Measurements from ENCODE around the gene TSHZ2. TPM values are rescaled to one million over a fixed set of nuclear protein-coding genes. Genes with fewer than 3 reads are reported as not detected.

Gene TSHZ2
- total and polyA plus RNA-seq, 9 of the 15 experiments (the other 6 are each of a cell fraction or from before 2014, with no cell fraction given): 0.03 to 0.20 (median 0.05) TPM; not detected in 4

GRCh38 chr20:53175135-53175780 lies 203.1 kb downstream of the TSHZ2 start (continued):
- TF ChIP-seq, protein P1, sequence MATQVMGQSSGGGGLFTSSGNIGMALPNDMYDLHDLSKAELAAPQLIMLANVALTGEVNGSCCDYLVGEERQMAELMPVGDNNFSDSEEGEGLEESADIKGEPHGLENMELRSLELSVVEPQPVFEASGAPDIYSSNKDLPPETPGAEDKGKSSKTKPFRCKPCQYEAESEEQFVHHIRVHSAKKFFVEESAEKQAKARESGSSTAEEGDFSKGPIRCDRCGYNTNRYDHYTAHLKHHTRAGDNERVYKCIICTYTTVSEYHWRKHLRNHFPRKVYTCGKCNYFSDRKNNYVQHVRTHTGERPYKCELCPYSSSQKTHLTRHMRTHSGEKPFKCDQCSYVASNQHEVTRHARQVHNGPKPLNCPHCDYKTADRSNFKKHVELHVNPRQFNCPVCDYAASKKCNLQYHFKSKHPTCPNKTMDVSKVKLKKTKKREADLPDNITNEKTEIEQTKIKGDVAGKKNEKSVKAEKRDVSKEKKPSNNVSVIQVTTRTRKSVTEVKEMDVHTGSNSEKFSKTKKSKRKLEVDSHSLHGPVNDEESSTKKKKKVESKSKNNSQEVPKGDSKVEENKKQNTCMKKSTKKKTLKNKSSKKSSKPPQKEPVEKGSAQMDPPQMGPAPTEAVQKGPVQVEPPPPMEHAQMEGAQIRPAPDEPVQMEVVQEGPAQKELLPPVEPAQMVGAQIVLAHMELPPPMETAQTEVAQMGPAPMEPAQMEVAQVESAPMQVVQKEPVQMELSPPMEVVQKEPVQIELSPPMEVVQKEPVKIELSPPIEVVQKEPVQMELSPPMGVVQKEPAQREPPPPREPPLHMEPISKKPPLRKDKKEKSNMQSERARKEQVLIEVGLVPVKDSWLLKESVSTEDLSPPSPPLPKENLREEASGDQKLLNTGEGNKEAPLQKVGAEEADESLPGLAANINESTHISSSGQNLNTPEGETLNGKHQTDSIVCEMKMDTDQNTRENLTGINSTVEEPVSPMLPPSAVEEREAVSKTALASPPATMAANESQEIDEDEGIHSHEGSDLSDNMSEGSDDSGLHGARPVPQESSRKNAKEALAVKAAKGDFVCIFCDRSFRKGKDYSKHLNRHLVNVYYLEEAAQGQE (IDR thresholded peaks at IDR 0.05; ENCODE audit: borderline replicate concordance): peak; percentile 57; the same call in 1 of the 2 replicates
- TF ChIP-seq, protein P1 (CRISPR knock-in tag; IDR thresholded peaks at IDR 0.05; ENCODE audit: low read depth): no peak
- TF ChIP-seq TRIM28 (IDR thresholded peaks at IDR 0.05) (peak; percentile 69; the same call in 1 of the 2 replicates), EP300 (IDR thresholded peaks at IDR 0.05; ENCODE audit: low read length) (peak; percentile 99), NCOR1 (IDR thresholded peaks at IDR 0.05) (peak; percentile 100), SMARCC2 (IDR thresholded peaks at IDR 0.05; ENCODE audit: low read depth) (peak; percentile 97), ETS1 (conservative IDR thresholded peaks at IDR 0.05; ENCODE audit: control insufficient read depth, low read depth, low read length) (peak; percentile 92), RBM14 (IDR thresholded peaks at IDR 0.05; ENCODE audit: borderline replicate concordance, insufficient read depth, low read depth, low read length) (no peak), NFE2 (IDR thresholded peaks at IDR 0.05; ENCODE audit: low read depth) (peak; percentile 85), ZNF23 (CRISPR knock-in tag; IDR thresholded peaks at IDR 0.05) (no peak), ERF (CRISPR knock-in tag; IDR thresholded peaks at IDR 0.05) (peak; percentile 80; the same call in 1 of the 2 replicates), ARID2 (IDR thresholded peaks at IDR 0.05) (no peak), NCOA1 (IDR thresholded peaks at IDR 0.05; ENCODE audit: low read depth) (peak; percentile 97), ZBED1 (IDR thresholded peaks at IDR 0.05) (peak; percentile 94), TRIM24 (IDR thresholded peaks at IDR 0.05) (peak; percentile 99 to 100)
- TF ChIP-seq, protein P2, sequence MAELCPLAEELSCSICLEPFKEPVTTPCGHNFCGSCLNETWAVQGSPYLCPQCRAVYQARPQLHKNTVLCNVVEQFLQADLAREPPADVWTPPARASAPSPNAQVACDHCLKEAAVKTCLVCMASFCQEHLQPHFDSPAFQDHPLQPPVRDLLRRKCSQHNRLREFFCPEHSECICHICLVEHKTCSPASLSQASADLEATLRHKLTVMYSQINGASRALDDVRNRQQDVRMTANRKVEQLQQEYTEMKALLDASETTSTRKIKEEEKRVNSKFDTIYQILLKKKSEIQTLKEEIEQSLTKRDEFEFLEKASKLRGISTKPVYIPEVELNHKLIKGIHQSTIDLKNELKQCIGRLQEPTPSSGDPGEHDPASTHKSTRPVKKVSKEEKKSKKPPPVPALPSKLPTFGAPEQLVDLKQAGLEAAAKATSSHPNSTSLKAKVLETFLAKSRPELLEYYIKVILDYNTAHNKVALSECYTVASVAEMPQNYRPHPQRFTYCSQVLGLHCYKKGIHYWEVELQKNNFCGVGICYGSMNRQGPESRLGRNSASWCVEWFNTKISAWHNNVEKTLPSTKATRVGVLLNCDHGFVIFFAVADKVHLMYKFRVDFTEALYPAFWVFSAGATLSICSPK (IDR thresholded peaks at IDR 0.05; ENCODE audit: borderline replicate concordance): no peak
- TF ChIP-seq, protein P3, sequence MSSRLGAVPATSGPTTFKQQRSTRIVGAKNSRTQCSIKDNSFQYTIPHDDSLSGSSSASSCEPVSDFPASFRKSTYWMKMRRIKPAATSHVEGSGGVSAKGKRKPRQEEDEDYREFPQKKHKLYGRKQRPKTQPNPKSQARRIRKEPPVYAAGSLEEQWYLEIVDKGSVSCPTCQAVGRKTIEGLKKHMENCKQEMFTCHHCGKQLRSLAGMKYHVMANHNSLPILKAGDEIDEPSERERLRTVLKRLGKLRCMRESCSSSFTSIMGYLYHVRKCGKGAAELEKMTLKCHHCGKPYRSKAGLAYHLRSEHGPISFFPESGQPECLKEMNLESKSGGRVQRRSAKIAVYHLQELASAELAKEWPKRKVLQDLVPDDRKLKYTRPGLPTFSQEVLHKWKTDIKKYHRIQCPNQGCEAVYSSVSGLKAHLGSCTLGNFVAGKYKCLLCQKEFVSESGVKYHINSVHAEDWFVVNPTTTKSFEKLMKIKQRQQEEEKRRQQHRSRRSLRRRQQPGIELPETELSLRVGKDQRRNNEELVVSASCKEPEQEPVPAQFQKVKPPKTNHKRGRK (tag; IDR thresholded peaks at IDR 0.05): peak; percentile 69; the same call in 1 of the 2 replicates
